ENCODE results near the gene YIPF4. TPM values are rescaled to one million over a fixed set of nuclear protein-coding genes. Genes with fewer than 3 reads are reported as not detected.

The YIPF4 gene
- total RNA-seq, 1 donor, result 18.5 TPM

- H3K4me2 ChIP-seq (ENCODE audit: insufficient read depth, low read length), result peak overlapping the region; percentile 87
- no peaks in the 10 kb centered on the region for H3K27me3 ChIP-seq (ENCODE audit: insufficient read depth, low read length)
- DNase-seq (ENCODE audit: insufficient read length, low spot score, missing footprints), result no peak
- H3K36me3 ChIP-seq (ENCODE audit: insufficient read depth, low read length), result peaks cover 4% of the 10 kb centered on the region
- H3K4me3 ChIP-seq (ENCODE audit: insufficient read depth, low read length), result peak overlapping the region; percentile 99
- peaks cover 40% of the 10 kb centered on the region for H3K79me2 ChIP-seq (ENCODE audit: insufficient read depth, low read length)
- no peaks in the 10 kb centered on the region for H3K9me3 ChIP-seq (ENCODE audit: low read depth, low read length)
- H2AFZ ChIP-seq (ENCODE audit: low read length), result peak overlapping the region; percentile 95
- peak overlapping the region; percentile 80 for H3K27ac ChIP-seq (ENCODE audit: low read depth, low read length)
- peaks cover 10% of the 10 kb centered on the region for H3K4me1 ChIP-seq (ENCODE audit: insufficient read depth, low read length)
- H4K20me1 ChIP-seq (ENCODE audit: insufficient read depth, low read length), result peaks cover 4% of the 10 kb centered on the region
- TF ChIP-seq, protein P1, sequence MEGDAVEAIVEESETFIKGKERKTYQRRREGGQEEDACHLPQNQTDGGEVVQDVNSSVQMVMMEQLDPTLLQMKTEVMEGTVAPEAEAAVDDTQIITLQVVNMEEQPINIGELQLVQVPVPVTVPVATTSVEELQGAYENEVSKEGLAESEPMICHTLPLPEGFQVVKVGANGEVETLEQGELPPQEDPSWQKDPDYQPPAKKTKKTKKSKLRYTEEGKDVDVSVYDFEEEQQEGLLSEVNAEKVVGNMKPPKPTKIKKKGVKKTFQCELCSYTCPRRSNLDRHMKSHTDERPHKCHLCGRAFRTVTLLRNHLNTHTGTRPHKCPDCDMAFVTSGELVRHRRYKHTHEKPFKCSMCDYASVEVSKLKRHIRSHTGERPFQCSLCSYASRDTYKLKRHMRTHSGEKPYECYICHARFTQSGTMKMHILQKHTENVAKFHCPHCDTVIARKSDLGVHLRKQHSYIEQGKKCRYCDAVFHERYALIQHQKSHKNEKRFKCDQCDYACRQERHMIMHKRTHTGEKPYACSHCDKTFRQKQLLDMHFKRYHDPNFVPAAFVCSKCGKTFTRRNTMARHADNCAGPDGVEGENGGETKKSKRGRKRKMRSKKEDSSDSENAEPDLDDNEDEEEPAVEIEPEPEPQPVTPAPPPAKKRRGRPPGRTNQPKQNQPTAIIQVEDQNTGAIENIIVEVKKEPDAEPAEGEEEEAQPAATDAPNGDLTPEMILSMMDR (IDR thresholded peaks at IDR 0.05; ENCODE audit: extremely low read depth, low read depth, low read length), result no peak
Measured at GRCh38 chr2:32277363-32277673, 386 bp upstream of the YIPF4 start.

GRCh38 chr2:32278478-32278853, 762 bp downstream of the YIPF4 start:
- Histone ChIP-seq H3K4me1 (ENCODE audit: insufficient read depth, low read length) (peaks cover 10% of the 10 kb centered on the region), H3K27me3 (ENCODE audit: insufficient read depth, low read length) (no peaks in the 10 kb centered on the region), H3K9me3 (ENCODE audit: low read depth, low read length) (no peaks in the 10 kb centered on the region), H3K79me2 (ENCODE audit: insufficient read depth, low read length) (peaks cover 49% of the 10 kb centered on the region), H3K27ac (ENCODE audit: low read depth, low read length) (peak overlapping the region; percentile 80), H3K4me2 (ENCODE audit: insufficient read depth, low read length) (peak overlapping the region; percentile 87), H4K20me1 (ENCODE audit: insufficient read depth, low read length) (peaks cover 4% of the 10 kb centered on the region), H3K4me3 (ENCODE audit: insufficient read depth, low read length) (peak overlapping the region; percentile 99), H3K36me3 (ENCODE audit: insufficient read depth, low read length) (peaks cover 4% of the 10 kb centered on the region), H2AFZ (ENCODE audit: low read length) (peak overlapping the region; percentile 95)
- DNase-seq (ENCODE audit: insufficient read length, low spot score, missing footprints), result no peak
- TF ChIP-seq, protein P1 (IDR thresholded peaks at IDR 0.05; ENCODE audit: extremely low read depth, low read depth, low read length), result no peak

DNA sequence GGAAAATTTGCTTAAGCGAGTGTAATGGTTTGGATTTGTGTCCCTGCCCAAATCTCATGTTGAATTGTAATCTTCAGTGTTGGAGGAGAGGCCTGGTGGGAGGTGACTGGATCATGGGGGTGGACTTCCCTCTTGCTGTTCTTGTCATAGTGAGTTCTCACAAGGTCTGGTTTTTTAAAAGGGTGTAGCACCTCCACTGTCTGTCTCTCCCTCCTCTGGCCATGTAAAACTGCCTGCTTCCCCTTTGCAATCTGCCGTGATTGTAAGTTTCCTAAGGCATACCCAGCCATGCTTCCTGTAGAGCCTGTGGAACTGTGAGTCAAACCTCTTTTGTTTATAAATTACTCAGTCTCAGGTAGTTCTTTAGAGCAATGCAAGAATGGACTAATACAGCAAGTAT, 6.6 kb downstream of the YIPF4 start:
- H3K4me3 ChIP-seq (ENCODE audit: insufficient read depth, low read length), result no peak overlapping the region
- no peaks in the 10 kb centered on the region for H3K27me3 ChIP-seq (ENCODE audit: insufficient read depth, low read length)
- TF ChIP-seq, protein P1 (IDR thresholded peaks at IDR 0.05; ENCODE audit: extremely low read depth, low read depth, low read length), result no peak
- H2AFZ ChIP-seq (ENCODE audit: low read length), result no peak overlapping the region
- no peak overlapping the region for H3K4me2 ChIP-seq (ENCODE audit: insufficient read depth, low read length)
- DNase-seq (ENCODE audit: insufficient read length, low spot score, missing footprints), result no peak
- peaks cover 4% of the 10 kb centered on the region for H3K36me3 ChIP-seq (ENCODE audit: insufficient read depth, low read length)
- H3K27ac ChIP-seq (ENCODE audit: low read depth, low read length), result no peak overlapping the region
- no peaks in the 10 kb centered on the region for H3K9me3 ChIP-seq (ENCODE audit: low read depth, low read length)
- peaks cover 80% of the 10 kb centered on the region for H3K79me2 ChIP-seq (ENCODE audit: insufficient read depth, low read length)
- peaks cover 4% of the 10 kb centered on the region for H4K20me1 ChIP-seq (ENCODE audit: insufficient read depth, low read length)
- peaks cover 9% of the 10 kb centered on the region for H3K4me1 ChIP-seq (ENCODE audit: insufficient read depth, low read length)

GRCh38 chr2:32289165-32289999, 11.7 kb downstream of the YIPF4 start:
- peak; percentile 84 for DNase-seq (ENCODE audit: insufficient read length, low spot score, missing footprints)
- TF ChIP-seq, protein P1 (IDR thresholded peaks at IDR 0.05; ENCODE audit: extremely low read depth, low read depth, low read length), result no peak
- H3K9me3 ChIP-seq (ENCODE audit: low read depth, low read length), result no peaks in the 10 kb centered on the region
- H3K4me2 ChIP-seq (ENCODE audit: insufficient read depth, low read length), result peak overlapping the region; percentile 32
- H3K27me3 ChIP-seq (ENCODE audit: insufficient read depth, low read length), result no peaks in the 10 kb centered on the region
- no peak overlapping the region for H3K4me3 ChIP-seq (ENCODE audit: insufficient read depth, low read length)
- peak overlapping the region; percentile 61 for H3K27ac ChIP-seq (ENCODE audit: low read depth, low read length)
- peaks cover 5% of the 10 kb centered on the region for H3K36me3 ChIP-seq (ENCODE audit: insufficient read depth, low read length)
- H3K4me1 ChIP-seq (ENCODE audit: insufficient read depth, low read length), result peaks cover 17% of the 10 kb centered on the region
- no peak overlapping the region for H2AFZ ChIP-seq (ENCODE audit: low read length)
- no peaks in the 10 kb centered on the region for H4K20me1 ChIP-seq (ENCODE audit: insufficient read depth, low read length)
- H3K79me2 ChIP-seq (ENCODE audit: insufficient read depth, low read length), result peaks cover 48% of the 10 kb centered on the region
